HG03565 (cell line): Measurements from ENCODE around the gene TMPRSS11B.
"Not testable (repeated sequence)": the region's sequence is repeated elsewhere in the genome, so short reads cannot be mapped to it uniquely, and the experiment has no call there.

Source experiments
- ATAC-seq: cut with Tn5 transposase; IDR thresholded peaks from one replicate; pipeline ENCODE4 v1.9.1; 2021; ENCODE audit warnings: mild to moderate bottlenecking, moderate library complexity; ENCODE audit not compliant: unreplicated experiment

Gene TMPRSS11B

DNA sequence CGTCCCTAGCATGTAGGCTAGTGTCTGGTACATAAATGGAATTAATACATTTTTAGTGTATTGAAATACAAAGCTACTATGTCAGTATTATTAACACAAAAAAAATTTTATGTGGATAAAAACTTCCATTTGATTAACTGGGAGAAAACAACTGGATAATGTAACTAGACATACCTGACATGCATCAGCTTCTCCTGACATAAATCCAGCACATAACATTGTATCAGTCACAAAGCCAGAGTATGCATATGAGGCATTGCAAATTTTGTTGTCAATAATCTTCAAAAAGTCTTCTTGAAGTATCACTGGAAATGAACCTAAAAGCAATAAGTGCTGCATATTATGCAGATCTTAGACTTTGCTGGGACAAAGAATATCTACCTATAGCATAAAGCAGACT is 16.9 kb downstream of the TMPRSS11B start:
- no peak for ATAC-seq

DNA sequence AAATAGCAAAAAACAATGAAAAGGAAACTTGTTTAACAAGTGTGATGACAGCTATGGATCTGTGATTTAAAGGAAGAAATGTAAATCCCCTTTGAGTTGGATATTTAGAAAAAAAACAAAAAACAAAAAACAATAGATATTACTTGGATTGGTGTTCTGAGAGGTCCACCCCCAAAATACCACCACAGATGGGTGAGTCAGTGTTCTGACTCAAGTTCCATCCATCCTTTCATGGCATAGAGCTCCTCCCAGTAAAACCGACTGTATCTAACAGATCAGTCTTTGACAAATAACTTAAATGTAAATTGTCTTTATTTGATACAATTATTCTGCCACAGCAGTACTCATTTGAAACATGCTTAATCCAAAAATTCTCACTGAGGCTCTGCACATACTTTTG is 27.4 kb downstream of the TMPRSS11B start:
- ATAC-seq = no peak

DNA sequence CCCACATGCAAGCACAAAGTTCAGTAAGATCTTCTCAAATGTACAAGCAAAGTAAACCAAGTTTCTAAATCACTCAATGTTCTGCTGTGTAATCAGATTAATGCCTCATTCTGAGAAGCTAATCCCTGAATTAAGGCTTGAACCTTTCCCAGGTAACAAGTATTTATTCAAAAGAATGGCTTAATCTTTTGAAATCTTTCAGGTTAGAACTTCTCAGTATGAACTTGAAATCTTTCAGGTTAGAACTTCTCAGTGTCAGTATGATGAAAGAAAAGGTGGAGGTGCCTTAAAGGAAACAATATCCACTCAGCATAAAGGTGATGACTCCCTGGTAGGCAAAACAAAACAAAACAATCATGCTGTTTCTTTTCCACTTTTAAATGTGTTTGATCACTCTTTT is 29.0 kb downstream of the TMPRSS11B start:
- ATAC-seq = no peak

DNA sequence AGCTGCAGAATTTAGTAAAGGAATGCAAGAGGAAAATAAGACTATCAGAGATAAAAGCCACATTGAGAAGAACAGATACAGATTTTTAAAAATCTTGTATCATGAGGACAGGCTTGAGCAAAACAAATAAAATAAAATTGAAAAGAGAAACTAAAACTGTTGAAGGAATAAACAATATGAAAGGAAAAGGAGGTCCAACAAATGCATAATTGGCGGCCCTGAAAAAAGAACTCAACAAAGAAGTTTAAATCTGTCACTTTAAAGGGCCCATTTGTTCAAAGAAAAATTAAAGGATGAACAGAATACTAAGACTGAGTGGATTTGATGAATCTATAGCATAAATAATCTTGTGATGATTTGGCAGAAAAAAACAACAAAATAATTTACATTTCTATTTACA is 36.5 kb downstream of the TMPRSS11B start:
- no peak for ATAC-seq

DNA sequence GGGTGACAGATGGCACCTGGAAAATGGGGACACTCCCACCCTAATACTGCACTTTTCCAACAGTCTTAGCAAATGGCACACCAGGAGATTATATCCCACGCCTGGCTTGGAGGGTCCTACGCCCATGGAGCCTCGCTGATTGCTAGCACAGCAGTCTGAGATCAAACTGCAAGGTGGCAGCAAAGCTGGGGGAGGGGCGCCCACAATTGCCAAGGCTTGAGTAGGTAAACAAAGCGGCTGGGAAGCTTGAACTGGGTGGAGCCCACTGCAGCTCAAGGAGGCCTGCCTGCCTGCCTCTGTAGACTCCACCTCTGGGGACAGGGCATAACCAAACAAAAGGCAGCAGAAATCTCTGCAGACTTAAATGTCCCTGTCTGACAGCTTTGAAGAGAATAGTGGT is 51.2 kb downstream of the TMPRSS11B start:
- not testable (repeated sequence) for ATAC-seq

DNA sequence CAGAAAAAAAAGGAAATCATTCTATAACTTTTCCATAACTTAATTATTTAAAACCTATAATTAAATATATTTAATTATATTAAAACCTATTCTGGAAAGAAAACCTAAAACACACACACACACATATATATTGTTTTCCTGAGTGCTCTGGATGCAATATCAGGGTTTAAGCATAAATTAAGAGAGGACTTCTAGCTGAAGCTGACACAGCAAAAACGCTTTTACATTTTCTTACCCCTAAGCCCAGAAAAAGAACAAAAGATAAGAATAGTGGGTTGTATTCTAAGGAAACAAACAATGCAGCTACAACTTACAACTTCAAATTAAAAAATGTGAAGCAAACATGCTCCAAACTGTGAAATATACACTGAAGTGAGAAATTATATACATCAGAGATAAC is 52.3 kb downstream of the TMPRSS11B start:
- ATAC-seq = no peak

DNA sequence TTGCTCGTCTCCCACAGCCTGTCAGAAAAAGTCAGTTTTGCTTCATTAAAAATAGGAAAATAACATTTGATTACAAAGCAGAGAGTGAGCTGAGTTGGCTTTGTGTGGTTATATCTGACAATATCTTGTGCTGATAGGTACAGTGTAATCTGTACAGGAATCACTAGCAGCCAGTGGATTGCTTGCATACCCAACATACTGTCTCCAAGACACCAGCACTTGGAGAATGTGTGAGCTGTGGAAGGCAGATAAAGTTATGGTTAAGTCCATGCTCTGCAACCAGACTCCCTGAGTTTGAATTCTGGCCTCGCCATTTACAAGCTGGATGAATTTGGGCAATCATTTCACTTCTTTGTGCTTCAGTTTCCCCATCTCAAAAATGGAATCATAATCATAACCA is 58.3 kb downstream of the TMPRSS11B start:
- ATAC-seq = no peak

DNA sequence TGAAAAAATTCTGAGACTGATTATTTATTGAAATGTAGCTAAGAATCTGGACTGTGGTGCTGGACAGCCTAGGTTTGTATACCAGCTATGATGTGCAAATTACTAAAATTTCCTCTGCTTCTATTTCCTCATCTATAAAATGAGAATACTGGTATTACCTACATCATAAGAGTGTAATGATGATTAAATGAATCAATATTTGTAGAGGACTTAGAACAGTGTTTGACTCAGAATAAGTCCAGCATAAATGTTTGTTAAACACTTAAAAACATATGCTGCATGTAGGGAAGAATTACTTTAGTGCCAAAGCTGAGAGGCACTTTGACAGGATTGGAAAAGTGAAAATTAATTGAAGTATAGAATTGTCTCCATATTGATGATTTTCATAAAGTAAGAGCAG is 60.6 kb downstream of the TMPRSS11B start:
- ATAC-seq = no peak

DNA sequence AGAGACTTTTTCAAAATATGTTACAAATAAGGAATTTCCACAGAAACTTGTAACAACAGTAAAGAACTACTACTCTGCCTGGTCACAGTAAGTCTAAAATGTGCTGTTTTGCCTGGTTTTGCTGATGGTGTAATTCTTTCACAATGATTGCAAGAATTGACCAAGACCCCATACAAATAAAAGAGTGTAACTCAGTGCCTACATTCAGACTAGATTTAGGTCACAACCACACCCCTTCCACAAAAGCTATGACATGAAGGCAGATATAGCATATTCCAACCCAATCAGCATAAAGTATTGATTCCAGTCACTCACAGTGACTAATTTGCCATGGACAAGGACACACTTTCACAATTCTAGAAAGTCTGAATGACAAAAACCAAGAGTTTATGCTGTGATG is 62.1 kb downstream of the TMPRSS11B start:
- no peak for ATAC-seq

DNA sequence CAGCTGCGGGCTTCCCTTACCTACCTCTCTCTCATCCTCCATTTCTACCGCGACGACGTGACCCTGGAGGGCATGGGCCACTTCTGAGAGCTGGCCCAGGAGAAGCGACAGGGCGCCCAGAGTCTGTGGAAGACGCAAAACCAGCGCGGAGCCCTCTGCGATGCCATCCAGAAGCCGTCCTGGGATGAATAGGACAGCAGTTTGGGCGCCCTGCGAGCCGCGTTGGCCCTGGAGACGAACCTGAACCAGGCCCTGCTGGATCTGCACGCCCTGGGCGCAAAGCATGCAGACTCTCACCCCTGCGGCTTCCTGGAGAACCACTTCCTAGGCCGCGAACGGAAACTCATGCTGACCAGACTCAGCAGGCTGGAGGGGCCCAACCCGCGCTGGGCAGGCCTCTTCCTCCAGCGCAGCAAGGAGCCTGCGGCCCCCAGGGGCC is 63.1 kb downstream of the TMPRSS11B start:
- no peak for ATAC-seq

DNA sequence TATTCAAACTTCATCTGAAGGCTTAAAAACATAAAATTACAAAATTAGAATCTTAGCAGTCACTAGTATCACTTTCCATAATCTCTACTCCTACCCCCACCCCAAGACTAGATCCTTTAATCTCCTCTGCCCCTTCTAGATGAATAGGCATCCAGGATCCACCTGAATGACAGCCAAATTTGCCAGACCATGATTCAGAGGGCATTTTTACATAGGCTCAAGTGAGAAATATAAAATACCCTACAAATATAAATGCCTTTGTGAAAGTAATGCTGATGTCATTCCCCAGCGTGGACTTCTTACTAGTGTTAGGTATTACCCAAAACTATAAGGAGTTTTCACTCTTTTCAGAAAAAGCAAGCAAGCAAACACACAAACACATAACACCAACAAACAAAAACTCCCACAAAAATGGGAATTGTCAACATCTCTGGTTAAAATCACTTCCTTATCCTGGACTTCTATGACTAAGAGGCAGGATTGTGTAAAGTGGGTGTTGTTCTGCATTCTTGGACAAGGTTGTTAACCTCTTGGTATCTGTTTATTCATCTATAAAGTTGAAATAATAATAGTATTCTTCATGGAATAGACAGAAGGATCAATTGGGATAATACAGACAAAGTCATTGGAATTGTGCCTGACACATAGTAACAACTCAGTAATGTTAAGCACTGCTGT is 64.5 kb downstream of the TMPRSS11B start:
- no peak for ATAC-seq

DNA sequence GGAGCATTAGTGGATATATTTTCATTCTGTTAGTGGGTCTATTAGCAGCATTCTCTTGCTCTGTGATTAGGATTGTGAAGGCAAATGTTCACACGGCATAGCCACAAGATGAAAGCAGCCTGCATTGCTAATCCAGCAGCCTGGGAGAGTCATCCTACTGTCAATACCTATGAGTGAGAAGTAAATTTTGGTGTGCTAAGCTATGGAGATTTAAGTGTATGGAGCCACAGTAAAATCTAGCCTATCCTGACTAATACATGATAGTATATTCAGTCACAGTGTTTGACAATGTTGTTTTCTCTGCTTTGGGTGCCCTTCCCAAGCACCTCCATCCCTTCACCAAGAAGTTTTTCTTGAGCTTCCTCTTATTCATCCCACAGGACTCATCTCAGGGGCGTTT is 68.6 kb downstream of the TMPRSS11B start:
- ATAC-seq = no peak
